GM21529 (cell line): ENCODE results near the gene MTARC2.
"Not testable (repeated sequence)": the region's sequence is repeated elsewhere in the genome, so short reads cannot be mapped to it uniquely, and the experiment has no call there.

Experiments used
- ATAC-seq: cut with Tn5 transposase; IDR thresholded peaks from one replicate; pipeline ENCODE4 v1.9.1; 2021; ENCODE audit not compliant: unreplicated experiment

The MTARC2 gene

GRCh38 chr1:220732137-220732536 is 16.0 kb upstream of the MTARC2 start:
- no peak for ATAC-seq

GRCh38 chr1:220732621-220733020 is 15.5 kb upstream of the MTARC2 start:
- ATAC-seq, result peak; percentile 15

GRCh38 chr1:220733086-220733601 is 15.0 kb upstream of the MTARC2 start:
- peak; percentile 85 for ATAC-seq

- no peak for ATAC-seq
Measured at GRCh38 chr1:220734571-220735326, 13.4 kb upstream of the MTARC2 start.

GRCh38 chr1:220736283-220736682 is 11.8 kb upstream of the MTARC2 start:
- ATAC-seq, result not testable (repeated sequence)

GRCh38 chr1:220741349-220741748 is 6.8 kb upstream of the MTARC2 start:
- no peak for ATAC-seq

- ATAC-seq, result no peak
Measured at GRCh38 chr1:220741825-220742224, 6.3 kb upstream of the MTARC2 start.

GRCh38 chr1:220742520-220742919 is 5.6 kb upstream of the MTARC2 start:
- no peak for ATAC-seq

GRCh38 chr1:220746851-220747250 is 1.3 kb upstream of the MTARC2 start:
- ATAC-seq, result no peak

GRCh38 chr1:220747437-220748088 is 559 bp upstream of the MTARC2 start:
- peak; percentile 13 for ATAC-seq

GRCh38 chr1:220748936-220749335 is 814 bp downstream of the MTARC2 start:
- ATAC-seq, result no peak

GRCh38 chr1:220750131-220750515 is 2.0 kb downstream of the MTARC2 start:
- ATAC-seq, result no peak

GRCh38 chr1:220751111-220751510 is 3.0 kb downstream of the MTARC2 start:
- ATAC-seq, result no peak

- ATAC-seq, result no peak
Measured at GRCh38 chr1:220754212-220754917, 6.2 kb downstream of the MTARC2 start.

GRCh38 chr1:220754918-220755295 is 6.8 kb downstream of the MTARC2 start:
- ATAC-seq, result no peak

GRCh38 chr1:220755309-220755708 is 7.2 kb downstream of the MTARC2 start:
- ATAC-seq, result no peak

- ATAC-seq, result no peak
Measured at GRCh38 chr1:220757441-220757840, 9.3 kb downstream of the MTARC2 start.

- ATAC-seq, result no peak
Measured at GRCh38 chr1:220759147-220759546, 11.0 kb downstream of the MTARC2 start.

- ATAC-seq, result no peak
Measured at GRCh38 chr1:220761688-220762427, 13.7 kb downstream of the MTARC2 start.

GRCh38 chr1:220764757-220765156 is 16.6 kb downstream of the MTARC2 start:
- ATAC-seq, result no peak
